GM23338 (cell line): ENCODE results near the gene ZNF646.

Source experiments
- EZH2phosphoT487 ChIP-seq: fragments of 200-600 bp; sonication (generic); IDR thresholded peaks from one replicate; pipeline ENCODE4 v1.8.1; 2018; ENCODE audit warnings: antibody characterized with exemption; ENCODE audit not compliant: unreplicated experiment
- POLR2AphosphoS5 ChIP-seq: IDR thresholded peaks from 2 replicates; pipeline ENCODE4 v1.6.1; 2016; ENCODE audit warnings: antibody characterized with exemption, low read depth
- TF ChIP-seq, protein P1 (sequence below), 2 experiments: fragments of 200-600 bp in 1 of 2; sonication (generic) in 1 of 2; conservative IDR thresholded peaks; 2 replicates each; pipeline versions ENCODE4 v1.5.1 to v1.6.1; 2016 to 2017; ENCODE audit warnings: antibody characterized with exemption in 2 of 2, low read depth in 2 of 2, mild to moderate bottlenecking in 2 of 2, moderate library complexity in 1 of 2
- TF ChIP-seq, protein P2 (sequence below): IDR thresholded peaks from one replicate; pipeline ENCODE4 v1.6.1; 2018; ENCODE audit warnings: antibody characterized with exemption; ENCODE audit not compliant: unreplicated experiment
- TF ChIP-seq, protein P3 (sequence below): IDR thresholded peaks from 2 replicates; pipeline ENCODE4 v1.6.1; 2016; ENCODE audit warnings: antibody characterized with exemption

DNA sequence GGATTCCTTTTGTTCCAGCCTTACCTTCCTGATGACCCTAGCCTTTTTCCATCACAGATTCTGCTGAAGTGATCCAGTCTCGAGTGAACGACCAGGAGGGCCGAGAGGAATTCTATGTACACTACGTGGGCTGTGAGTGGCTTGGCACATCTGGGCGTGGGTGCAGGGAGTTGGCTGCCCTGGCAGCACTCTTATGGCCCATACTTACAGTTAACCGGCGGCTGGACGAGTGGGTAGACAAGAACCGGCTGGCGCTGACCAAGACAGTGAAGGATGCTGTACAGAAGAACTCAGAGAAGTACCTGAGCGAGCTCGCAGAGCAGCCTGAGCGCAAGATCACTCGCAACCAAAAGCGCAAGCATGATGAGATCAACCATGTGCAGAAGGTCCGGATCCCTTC, 45.9 kb downstream of the ZNF646 start:
- TF ChIP-seq, protein P1, sequence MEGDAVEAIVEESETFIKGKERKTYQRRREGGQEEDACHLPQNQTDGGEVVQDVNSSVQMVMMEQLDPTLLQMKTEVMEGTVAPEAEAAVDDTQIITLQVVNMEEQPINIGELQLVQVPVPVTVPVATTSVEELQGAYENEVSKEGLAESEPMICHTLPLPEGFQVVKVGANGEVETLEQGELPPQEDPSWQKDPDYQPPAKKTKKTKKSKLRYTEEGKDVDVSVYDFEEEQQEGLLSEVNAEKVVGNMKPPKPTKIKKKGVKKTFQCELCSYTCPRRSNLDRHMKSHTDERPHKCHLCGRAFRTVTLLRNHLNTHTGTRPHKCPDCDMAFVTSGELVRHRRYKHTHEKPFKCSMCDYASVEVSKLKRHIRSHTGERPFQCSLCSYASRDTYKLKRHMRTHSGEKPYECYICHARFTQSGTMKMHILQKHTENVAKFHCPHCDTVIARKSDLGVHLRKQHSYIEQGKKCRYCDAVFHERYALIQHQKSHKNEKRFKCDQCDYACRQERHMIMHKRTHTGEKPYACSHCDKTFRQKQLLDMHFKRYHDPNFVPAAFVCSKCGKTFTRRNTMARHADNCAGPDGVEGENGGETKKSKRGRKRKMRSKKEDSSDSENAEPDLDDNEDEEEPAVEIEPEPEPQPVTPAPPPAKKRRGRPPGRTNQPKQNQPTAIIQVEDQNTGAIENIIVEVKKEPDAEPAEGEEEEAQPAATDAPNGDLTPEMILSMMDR (conservative IDR thresholded peaks at IDR 0.05; ENCODE audit: low read depth in 2 of 2): no peak
- TF ChIP-seq, protein P2, sequence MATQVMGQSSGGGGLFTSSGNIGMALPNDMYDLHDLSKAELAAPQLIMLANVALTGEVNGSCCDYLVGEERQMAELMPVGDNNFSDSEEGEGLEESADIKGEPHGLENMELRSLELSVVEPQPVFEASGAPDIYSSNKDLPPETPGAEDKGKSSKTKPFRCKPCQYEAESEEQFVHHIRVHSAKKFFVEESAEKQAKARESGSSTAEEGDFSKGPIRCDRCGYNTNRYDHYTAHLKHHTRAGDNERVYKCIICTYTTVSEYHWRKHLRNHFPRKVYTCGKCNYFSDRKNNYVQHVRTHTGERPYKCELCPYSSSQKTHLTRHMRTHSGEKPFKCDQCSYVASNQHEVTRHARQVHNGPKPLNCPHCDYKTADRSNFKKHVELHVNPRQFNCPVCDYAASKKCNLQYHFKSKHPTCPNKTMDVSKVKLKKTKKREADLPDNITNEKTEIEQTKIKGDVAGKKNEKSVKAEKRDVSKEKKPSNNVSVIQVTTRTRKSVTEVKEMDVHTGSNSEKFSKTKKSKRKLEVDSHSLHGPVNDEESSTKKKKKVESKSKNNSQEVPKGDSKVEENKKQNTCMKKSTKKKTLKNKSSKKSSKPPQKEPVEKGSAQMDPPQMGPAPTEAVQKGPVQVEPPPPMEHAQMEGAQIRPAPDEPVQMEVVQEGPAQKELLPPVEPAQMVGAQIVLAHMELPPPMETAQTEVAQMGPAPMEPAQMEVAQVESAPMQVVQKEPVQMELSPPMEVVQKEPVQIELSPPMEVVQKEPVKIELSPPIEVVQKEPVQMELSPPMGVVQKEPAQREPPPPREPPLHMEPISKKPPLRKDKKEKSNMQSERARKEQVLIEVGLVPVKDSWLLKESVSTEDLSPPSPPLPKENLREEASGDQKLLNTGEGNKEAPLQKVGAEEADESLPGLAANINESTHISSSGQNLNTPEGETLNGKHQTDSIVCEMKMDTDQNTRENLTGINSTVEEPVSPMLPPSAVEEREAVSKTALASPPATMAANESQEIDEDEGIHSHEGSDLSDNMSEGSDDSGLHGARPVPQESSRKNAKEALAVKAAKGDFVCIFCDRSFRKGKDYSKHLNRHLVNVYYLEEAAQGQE: no peak
- TF ChIP-seq EZH2phosphoT487: no peak
- TF ChIP-seq, protein P3, sequence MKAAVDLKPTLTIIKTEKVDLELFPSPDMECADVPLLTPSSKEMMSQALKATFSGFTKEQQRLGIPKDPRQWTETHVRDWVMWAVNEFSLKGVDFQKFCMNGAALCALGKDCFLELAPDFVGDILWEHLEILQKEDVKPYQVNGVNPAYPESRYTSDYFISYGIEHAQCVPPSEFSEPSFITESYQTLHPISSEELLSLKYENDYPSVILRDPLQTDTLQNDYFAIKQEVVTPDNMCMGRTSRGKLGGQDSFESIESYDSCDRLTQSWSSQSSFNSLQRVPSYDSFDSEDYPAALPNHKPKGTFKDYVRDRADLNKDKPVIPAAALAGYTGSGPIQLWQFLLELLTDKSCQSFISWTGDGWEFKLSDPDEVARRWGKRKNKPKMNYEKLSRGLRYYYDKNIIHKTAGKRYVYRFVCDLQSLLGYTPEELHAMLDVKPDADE: no peak
- no peak for TF ChIP-seq POLR2AphosphoS5
